Right lobe of liver (tissue), 4 donors: Measurements from ENCODE around the gene ANTXRL.

Source experiments
- POLR2A ChIP-seq: fragments of 450-650 bp; IDR thresholded peaks from one replicate; pipeline ENCODE4 v1.6.1; 2017; ENCODE audit warnings: antibody characterized with exemption, mild to moderate bottlenecking
- TF ChIP-seq, protein P1 (sequence below), 4 donors: fragments of 200-600 bp in 3 of 4; fragments of 450-650 bp in 1 of 4; IDR thresholded peaks; one replicate each; pipeline versions ENCODE4 v1.5.1 to v1.8.0; 2016 to 2022; ENCODE audit warnings: antibody characterized with exemption in 4 of 4, mild to moderate bottlenecking in 2 of 4
- donor health status: DM: no; HTN: no; CAD: no.
- donor health status: DM: no; HTN: no; CAD: no.
- donor health status: DM: no; HTN: yes; CAD: no.

DNA sequence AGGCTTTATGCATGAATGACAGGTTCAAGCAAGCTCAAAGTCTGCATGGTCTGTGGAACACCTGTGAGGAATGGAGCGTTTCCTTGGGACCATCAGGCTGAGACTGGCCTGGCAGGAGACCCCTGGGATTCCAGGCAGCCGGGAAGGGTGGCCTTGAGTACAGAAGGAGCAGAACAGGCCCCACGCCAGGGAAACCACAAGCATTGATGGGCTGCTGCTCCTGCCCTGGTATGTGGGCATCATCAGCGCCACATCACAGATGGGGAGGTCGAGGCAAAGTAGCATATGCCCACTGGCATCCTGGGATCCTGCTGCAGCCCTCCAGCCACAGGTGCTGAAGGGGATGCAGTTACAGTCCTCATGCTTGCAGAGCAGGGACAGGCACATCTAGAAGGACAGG, 40.9 kb downstream of the ANTXRL start:
- TF ChIP-seq, protein P1, sequence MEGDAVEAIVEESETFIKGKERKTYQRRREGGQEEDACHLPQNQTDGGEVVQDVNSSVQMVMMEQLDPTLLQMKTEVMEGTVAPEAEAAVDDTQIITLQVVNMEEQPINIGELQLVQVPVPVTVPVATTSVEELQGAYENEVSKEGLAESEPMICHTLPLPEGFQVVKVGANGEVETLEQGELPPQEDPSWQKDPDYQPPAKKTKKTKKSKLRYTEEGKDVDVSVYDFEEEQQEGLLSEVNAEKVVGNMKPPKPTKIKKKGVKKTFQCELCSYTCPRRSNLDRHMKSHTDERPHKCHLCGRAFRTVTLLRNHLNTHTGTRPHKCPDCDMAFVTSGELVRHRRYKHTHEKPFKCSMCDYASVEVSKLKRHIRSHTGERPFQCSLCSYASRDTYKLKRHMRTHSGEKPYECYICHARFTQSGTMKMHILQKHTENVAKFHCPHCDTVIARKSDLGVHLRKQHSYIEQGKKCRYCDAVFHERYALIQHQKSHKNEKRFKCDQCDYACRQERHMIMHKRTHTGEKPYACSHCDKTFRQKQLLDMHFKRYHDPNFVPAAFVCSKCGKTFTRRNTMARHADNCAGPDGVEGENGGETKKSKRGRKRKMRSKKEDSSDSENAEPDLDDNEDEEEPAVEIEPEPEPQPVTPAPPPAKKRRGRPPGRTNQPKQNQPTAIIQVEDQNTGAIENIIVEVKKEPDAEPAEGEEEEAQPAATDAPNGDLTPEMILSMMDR (IDR thresholded peaks at IDR 0.05): no peak
- no peak for TF ChIP-seq POLR2A
